SK-N-MC (cell line): ENCODE data around the gene DLG5.

Experiments
- EZH2 ChIP-seq: fragments of 200-600 bp; sonication (generic); IDR thresholded peaks from one replicate; pipeline ENCODE4 v1.6.1; 2017; ENCODE audit warnings: antibody characterized with exemption
- FOXP2 ChIP-seq: optimal IDR thresholded peaks from 2 replicates; pipeline ENCODE3; 2011; ENCODE audit warnings: mild to moderate bottlenecking, moderate library complexity; ENCODE audit not compliant: insufficient read depth; ENCODE audit errors: extremely low read length, control extremely low read depth
- POLR2AphosphoS5 ChIP-seq: IDR thresholded peaks from 2 replicates; pipeline ENCODE4 v1.6.1; 2012; ENCODE audit warnings: mild to moderate bottlenecking, low read depth, low read length, borderline replicate concordance

GRCh38 chr10:77844713-77845445 lies 81.7 kb downstream of the DLG5 start:
- TF ChIP-seq EZH2 (no peak), POLR2AphosphoS5 (no peak), FOXP2 (no peak)
